Heart right ventricle (tissue), 16 donors: ENCODE data around the gene TTF2. TPM values are rescaled to one million over a fixed set of nuclear protein-coding genes. Genes with fewer than 3 reads are reported as not detected.

ENCODE experiments used
- ATAC-seq, 8 donors: fragments of 200-7000 bp; cut with Tn5 transposase; one replicate each; pipeline ENCODE4 v1.9.1; 2020; ENCODE audit warnings: mild to moderate bottlenecking in 8 of 8, moderate library complexity in 8 of 8, moderate number of reproducible peaks in 1 of 8
- DNase-seq, 2 donors: peaks; one replicate each; pipeline ENCODE4 v3.0.0-alpha.2; 2020
- H3K27ac ChIP-seq, 10 donors: fragments of 200-600 bp; sonication (generic) in 2 of 10; one replicate each; pipeline versions ENCODE4 v1.5.0 to v1.8.0; 2020 to 2022; ENCODE audit warnings: mild to moderate bottlenecking in 3 of 10
- H3K27me3 ChIP-seq, 7 donors: fragments of 200-600 bp; one replicate each; pipeline ENCODE4 v1.8.0; 2021 to 2022; ENCODE audit warnings: mild to moderate bottlenecking in 2 of 7
- H3K36me3 ChIP-seq, 9 donors: fragments of 200-600 bp; sonication (generic) in 1 of 9; one replicate each; pipeline versions ENCODE4 v1.5.0 to v1.8.0; 2020 to 2022; ENCODE audit warnings: mild to moderate bottlenecking in 2 of 9
- H3K4me1 ChIP-seq, 9 donors: fragments of 200-600 bp; sonication (generic) in 1 of 9; one replicate each; pipeline versions ENCODE4 v1.5.0 to v1.8.0; 2020 to 2022; ENCODE audit warnings: mild to moderate bottlenecking in 4 of 9
- H3K4me3 ChIP-seq, 10 donors: fragments of 200-600 bp; sonication (generic) in 2 of 10; one replicate each; pipeline versions ENCODE4 v1.5.0 to v1.8.0; 2020 to 2022; ENCODE audit warnings: mild to moderate bottlenecking in 7 of 10, moderate library complexity in 2 of 10
- H3K9me3 ChIP-seq, 11 donors: fragments of 200-600 bp in 10 of 11; sonication (generic) in 2 of 11; one replicate each; pipeline versions ENCODE4 v1.5.0 to v1.8.0; 2013 to 2022; ENCODE audit warnings: mild to moderate bottlenecking in 2 of 11, control low read depth in 1 of 11, moderate library complexity in 1 of 11
- WGBS, 2 donors: extraction: QIAGEN DNeasy Blood & Tissue Kit; methylation state at CpG; one replicate each; pipeline ENCODE4 v1.1.7; 2013; ENCODE audit warnings: inconsistent platforms in 1 of 2; 5-methylcytosine and 5-hydroxymethylcytosine counted together
- intact Hi-C, 10 donors: fragments of 100-400 bp; cut with DNase I; formaldehyde crosslinking; loops; one replicate each; pipeline versions ENCODE4 v1.11.1 to v1.14.2; 2022
- polyA plus RNA-seq, 2 donors: library from polyadenylated mRNA; stranded (reverse); fragments of 200-250 nt; gene quantifications; one replicate each; pipeline ENCODE4 v1.2.3, GENCODE V29; 2013
- total RNA-seq, 10 donors: library from RNA; stranded (reverse); fragmentation: NEBNext Ultra II Directional in 3 of 10; extraction: Animal tissue kit (Norgen Biotek cat#: 25700) in 3 of 10; gene quantifications; one replicate each; pipeline versions ENCODE4 v1.2.1 to v1.2.4, GENCODE V29; 2021 to 2023
- TF ChIP-seq, protein P1 (sequence below), 9 donors: fragments of 200-600 bp; sonication (generic) in 2 of 9; IDR thresholded peaks; one replicate each; pipeline versions ENCODE4 v1.5.0 to v1.8.0; 2021 to 2022; ENCODE audit warnings: antibody characterized with exemption in 9 of 9, mild to moderate bottlenecking in 5 of 9, moderate library complexity in 1 of 9
- donor health status: Arrhythmogenic right ventricular cardiomyopathy.
- donor health status: ischemic (EF 13 %, LVEDD 7.1; RV severe dilation, severe dysfunction).
- donor health status: healthy with polysubstance abuse.
- donor health status: DM: no; HTN: yes; CAD: no.
- donor health status: DM: no; HTN: no; CAD: no.
- donor health status: ischemic (EF 25% LVEDD 6.9; RV normal size, moderate dysfunction).
- donor health status: ischemic (EF 25% LVEDD 5.7; RV mildly dilated, moderate dysfunction).
- donor health status: healthy.
- donor health status: DM: yes; HTN: yes; CAD: no.
- donor health status: Ischemic cardiomyopathy.
- donor health status: ischemic (EF 35%, LVEDD 5.7; RV mildly dilated, moderate dysfunction).
- donor health status: nonischemic (EF 11% LVEDD 7.7; RV severe dilation, severe dysfunction).
- donor health status: DM: yes; HTN: yes; CAD: no.
- donor health status: PGD.
- donor health status: ischemic (EF 29% LVEDD 5.4; RV normal size, mild dysfunction).
- donor health status: nonischemic (EF 23%, LVEDD 6.1; RV moderate dilation, normal function).

The TTF2 gene
- total and polyA plus RNA-seq, 12 donors: 2.0 to 19.0 (median 9.5) TPM

DNA sequence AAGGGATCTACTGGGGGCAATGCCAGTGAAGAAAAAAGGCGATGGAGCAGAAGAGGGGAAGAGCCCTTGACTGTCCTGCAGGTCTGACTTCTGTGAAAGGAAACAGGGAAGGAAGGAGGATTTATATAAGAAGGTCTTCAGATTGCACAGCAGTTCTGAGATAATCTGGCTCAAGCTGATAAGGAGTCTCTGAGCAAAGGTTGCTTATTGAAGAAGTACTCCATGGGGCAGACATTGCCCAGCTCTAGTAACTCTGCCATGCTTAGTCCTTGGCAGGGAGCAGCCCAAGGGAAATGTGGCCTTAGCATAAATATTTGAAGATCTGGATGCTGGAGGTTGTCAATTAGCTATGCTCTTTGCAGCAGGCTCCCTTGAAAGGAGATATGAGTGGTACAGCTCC, 15.9 kb upstream of the TTF2 start:
- peaks cover 0 to 6% (median 0%) of the 10 kb centered on the region in 11 donors for H3K9me3 ChIP-seq
- DNase-seq (no peak), ATAC-seq (no peak)
- H3K36me3 ChIP-seq: no peaks in the 10 kb centered on the region
- no peak overlapping the region for H3K4me3 ChIP-seq
- H3K27me3 ChIP-seq: no peaks in the 10 kb centered on the region
- no peak overlapping the region for H3K27ac ChIP-seq
- intact Hi-C loops: loop anchor here in 2 of 10 donors (10.0 kb wide), 1 partner anchor 59 kb away; no protein-coding TSS in a partner anchor
- 96 to 100% methylated on average over 1 of the region's 1 CpG for WGBS, 2 donors
- H3K4me1 ChIP-seq: peaks cover 0 to 10% (median 0%) of the 10 kb centered on the region in 9 donors
- TF ChIP-seq, protein P1, sequence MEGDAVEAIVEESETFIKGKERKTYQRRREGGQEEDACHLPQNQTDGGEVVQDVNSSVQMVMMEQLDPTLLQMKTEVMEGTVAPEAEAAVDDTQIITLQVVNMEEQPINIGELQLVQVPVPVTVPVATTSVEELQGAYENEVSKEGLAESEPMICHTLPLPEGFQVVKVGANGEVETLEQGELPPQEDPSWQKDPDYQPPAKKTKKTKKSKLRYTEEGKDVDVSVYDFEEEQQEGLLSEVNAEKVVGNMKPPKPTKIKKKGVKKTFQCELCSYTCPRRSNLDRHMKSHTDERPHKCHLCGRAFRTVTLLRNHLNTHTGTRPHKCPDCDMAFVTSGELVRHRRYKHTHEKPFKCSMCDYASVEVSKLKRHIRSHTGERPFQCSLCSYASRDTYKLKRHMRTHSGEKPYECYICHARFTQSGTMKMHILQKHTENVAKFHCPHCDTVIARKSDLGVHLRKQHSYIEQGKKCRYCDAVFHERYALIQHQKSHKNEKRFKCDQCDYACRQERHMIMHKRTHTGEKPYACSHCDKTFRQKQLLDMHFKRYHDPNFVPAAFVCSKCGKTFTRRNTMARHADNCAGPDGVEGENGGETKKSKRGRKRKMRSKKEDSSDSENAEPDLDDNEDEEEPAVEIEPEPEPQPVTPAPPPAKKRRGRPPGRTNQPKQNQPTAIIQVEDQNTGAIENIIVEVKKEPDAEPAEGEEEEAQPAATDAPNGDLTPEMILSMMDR (IDR thresholded peaks at IDR 0.05): no peak

- TF ChIP-seq, protein P1 (IDR thresholded peaks at IDR 0.05): no peak
- H3K4me3 ChIP-seq: no peak overlapping the region
- peaks cover 0 to 21% (median 0%) of the 10 kb centered on the region in 9 donors for H3K4me1 ChIP-seq
- intact Hi-C loops: loop anchor here in 2 of 10 donors (10.0 kb wide), 1 partner anchor 61 kb away; no protein-coding TSS in a partner anchor
- ATAC-seq (no peak), DNase-seq (no peak)
- no peaks in the 10 kb centered on the region for H3K27me3 ChIP-seq
- H3K36me3 ChIP-seq: no peaks in the 10 kb centered on the region
- peak overlapping the region in 1 of 10 donors; percentile 25 for H3K27ac ChIP-seq
- 54 to 61% methylated on average over 2 of the region's 2 CpGs for WGBS, 2 donors
- peaks cover 0 to 6% (median 0%) of the 10 kb centered on the region in 11 donors for H3K9me3 ChIP-seq
These were observed 14.5 kb upstream of the TTF2 start for GRCh38 chr1:117045644-117046043.

- DNase-seq: no peak
- Histone ChIP-seq H3K36me3 (no peaks in the 10 kb centered on the region), H3K27me3 (no peaks in the 10 kb centered on the region), H3K4me1 (peaks cover 0 to 33% (median 0%) of the 10 kb centered on the region in 9 donors), H3K27ac (no peak overlapping the region), H3K9me3 (peaks cover 0 to 6% (median 0%) of the 10 kb centered on the region in 11 donors), H3K4me3 (no peak overlapping the region)
- WGBS, 2 donors: 86 to 94% methylated on average over 4 of the region's 4 CpGs
- no peak for ATAC-seq
- TF ChIP-seq, protein P1 (IDR thresholded peaks at IDR 0.05): no peak
- intact Hi-C loops: loop anchor here in 2 of 10 donors (10.0 kb wide), 1 partner anchor 62 kb away; no protein-coding TSS in a partner anchor
These were observed 13.3 kb upstream of the TTF2 start for GRCh38 chr1:117046781-117047180.

GRCh38 chr1:117047271-117047670, 12.9 kb upstream of the TTF2 start:
- peaks cover 0 to 6% (median 0%) of the 10 kb centered on the region in 11 donors for H3K9me3 ChIP-seq
- DNase-seq: no peak
- no peaks in the 10 kb centered on the region for H3K27me3 ChIP-seq
- 87 to 95% methylated on average over 2 of the region's 2 CpGs for WGBS, 2 donors
- no peaks in the 10 kb centered on the region for H3K36me3 ChIP-seq
- no peak overlapping the region for H3K4me3 ChIP-seq
- TF ChIP-seq, protein P1 (IDR thresholded peaks at IDR 0.05): no peak
- no peak for ATAC-seq
- peaks cover 0 to 38% (median 0%) of the 10 kb centered on the region in 9 donors for H3K4me1 ChIP-seq
- H3K27ac ChIP-seq: no peak overlapping the region
- intact Hi-C loops: loop anchor here in 2 of 10 donors (10.0 kb wide), 1 partner anchor 62 kb away; no protein-coding TSS in a partner anchor
